Suprapubic skin (tissue), 4 donors: ENCODE results near the gene ACSM4. TPM values are rescaled to one million over a fixed set of nuclear protein-coding genes. Genes with fewer than 3 reads are reported as not detected.

Experiments used
- DNase-seq, 2 donors: peaks; one replicate each; pipeline ENCODE4 v3.0.0-alpha.2; 2019; ENCODE audit warnings: low spot score in 2 of 2
- H3K27ac ChIP-seq: fragments of 200-600 bp; sonication (generic); one replicate; pipeline ENCODE4 v1.5.1; 2019
- H3K27me3 ChIP-seq: fragments of 200-600 bp; sonication (generic); one replicate; pipeline ENCODE4 v1.5.1; 2019
- H3K36me3 ChIP-seq: fragments of 200-600 bp; sonication (generic); one replicate; pipeline ENCODE4 v1.5.1; 2019
- H3K4me1 ChIP-seq: fragments of 200-600 bp; sonication (generic); one replicate; pipeline ENCODE4 v1.5.1; 2019
- H3K4me3 ChIP-seq: fragments of 200-600 bp; sonication (generic); one replicate; pipeline ENCODE4 v1.5.1; 2019; ENCODE audit warnings: mild to moderate bottlenecking
- H3K9me3 ChIP-seq: fragments of 200-600 bp; sonication (generic); one replicate; pipeline ENCODE4 v1.5.1; 2019
- CTCF ChIP-seq, 2 donors: fragments of 200-600 bp in 1 of 2; fragments of 450-650 bp in 1 of 2; sonication (generic) in 1 of 2; IDR thresholded peaks; one replicate each; pipeline ENCODE4 v1.5.1; 2016 to 2019; ENCODE audit warnings: antibody characterized with exemption in 2 of 2, mild to moderate bottlenecking in 1 of 2, moderate library complexity in 1 of 2
- EP300 ChIP-seq: sonication (generic); formaldehyde crosslinking; IDR thresholded peaks from one replicate; pipeline ENCODE4 v1.6.1; 2017; ENCODE audit warnings: antibody characterized with exemption
- POLR2A ChIP-seq, 2 donors: fragments of 450-650 bp; IDR thresholded peaks; one replicate each; pipeline ENCODE4 v1.6.1; 2017; ENCODE audit warnings: antibody characterized with exemption in 2 of 2, mild to moderate bottlenecking in 2 of 2, moderate library complexity in 2 of 2
- POLR2AphosphoS5 ChIP-seq, 3 donors: sonication (generic); formaldehyde crosslinking; IDR thresholded peaks; one replicate each; pipeline ENCODE4 v1.6.1; 2017; ENCODE audit warnings: antibody characterized with exemption in 3 of 3
- WGBS: methylation state at CpG from one replicate; pipeline ENCODE4 v1.1.5; 2018; 5-methylcytosine and 5-hydroxymethylcytosine counted together
- total RNA-seq, 4 donors: library from RNA; depleted of rRNA; stranded (reverse); fragments of >200 nt; gene quantifications; one replicate each; pipeline ENCODE4 v1.1.0, GENCODE V29; 2016

ACSM4 gene
- total RNA-seq, 4 donors from 2014 or later = not detected

DNA sequence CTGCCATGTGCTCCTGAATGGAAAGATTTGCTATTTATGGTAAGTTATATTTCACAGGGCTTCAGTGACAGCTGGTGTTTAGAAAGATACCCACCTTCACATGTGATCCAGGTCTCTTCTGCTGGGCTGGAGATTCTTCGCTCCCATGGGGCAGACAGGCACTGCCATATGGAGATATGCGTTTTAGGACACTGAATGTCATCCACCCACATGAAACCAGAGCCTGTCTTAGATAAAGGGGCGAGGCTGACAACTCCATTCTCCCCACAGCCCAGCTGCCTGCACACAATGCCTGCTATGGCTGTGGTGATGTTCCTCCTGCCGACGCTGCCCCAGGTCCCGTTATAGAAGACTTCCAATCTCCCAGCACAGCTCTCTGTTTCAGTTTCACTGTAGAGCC, 69.4 kb downstream of the ACSM4 start:
- no peak overlapping the region for H3K4me3 ChIP-seq
- no peak for DNase-seq
- H3K4me1 ChIP-seq = no peaks in the 10 kb centered on the region
- TF ChIP-seq POLR2AphosphoS5 (IDR thresholded peaks at IDR 0.05) (no peak), POLR2A (IDR thresholded peaks at IDR 0.05) (no peak), EP300 (no peak), CTCF (IDR thresholded peaks at IDR 0.05) (no peak)
- no peaks in the 10 kb centered on the region for H3K27me3 ChIP-seq
- H3K27ac ChIP-seq = no peak overlapping the region
- H3K9me3 ChIP-seq = no peaks in the 10 kb centered on the region
- H3K36me3 ChIP-seq = no peaks in the 10 kb centered on the region
- WGBS = 63% methylated on average over 6 of the region's 6 CpGs

- 45% methylated on average over 17 of the region's 17 CpGs for WGBS
- H3K4me1 ChIP-seq = no peaks in the 10 kb centered on the region
- DNase-seq = no peak
- H3K4me3 ChIP-seq = no peak overlapping the region
- H3K36me3 ChIP-seq = no peaks in the 10 kb centered on the region
- no peak for TF ChIP-seq EP300
- TF ChIP-seq POLR2AphosphoS5 (IDR thresholded peaks at IDR 0.05) = no peak
- TF ChIP-seq POLR2A (IDR thresholded peaks at IDR 0.05) = no peak
- no peak for TF ChIP-seq CTCF (IDR thresholded peaks at IDR 0.05)
- no peak overlapping the region for H3K27ac ChIP-seq
- H3K27me3 ChIP-seq = no peaks in the 10 kb centered on the region
- no peaks in the 10 kb centered on the region for H3K9me3 ChIP-seq
Measured at GRCh38 chr12:7374423-7375144, 70.7 kb downstream of the ACSM4 start.

DNA sequence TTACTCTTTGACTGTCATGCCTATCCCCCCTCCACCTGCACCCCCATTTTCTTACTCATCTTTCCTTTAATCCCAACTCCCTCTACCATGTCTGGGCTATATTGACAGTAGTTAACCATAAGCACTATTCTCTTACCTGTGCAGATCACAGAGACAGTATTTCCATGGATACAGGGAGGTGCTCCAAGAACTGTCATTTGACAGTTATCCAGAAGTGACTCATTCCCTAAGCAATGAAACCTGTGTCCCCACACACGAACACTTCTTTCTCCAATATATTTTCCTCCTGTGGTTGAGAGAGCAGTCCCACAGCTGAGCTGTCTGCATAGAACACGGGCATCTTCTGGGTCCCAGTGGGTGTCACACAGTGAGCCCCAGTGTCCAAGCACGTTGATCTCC, 71.3 kb downstream of the ACSM4 start:
- Histone ChIP-seq H3K27me3 (no peaks in the 10 kb centered on the region), H3K36me3 (no peaks in the 10 kb centered on the region), H3K4me3 (no peak overlapping the region), H3K4me1 (no peaks in the 10 kb centered on the region), H3K27ac (no peak overlapping the region), H3K9me3 (no peaks in the 10 kb centered on the region)
- no peak for DNase-seq
- 60% methylated on average over 3 of the region's 3 CpGs for WGBS
- TF ChIP-seq EP300 (no peak), CTCF (IDR thresholded peaks at IDR 0.05) (no peak), POLR2AphosphoS5 (IDR thresholded peaks at IDR 0.05) (no peak), POLR2A (IDR thresholded peaks at IDR 0.05) (no peak)

- H3K36me3 ChIP-seq = no peaks in the 10 kb centered on the region
- H3K4me1 ChIP-seq = no peaks in the 10 kb centered on the region
- DNase-seq = no peak
- TF ChIP-seq POLR2A (IDR thresholded peaks at IDR 0.05) (no peak), EP300 (no peak), POLR2AphosphoS5 (IDR thresholded peaks at IDR 0.05) (no peak), CTCF (IDR thresholded peaks at IDR 0.05) (no peak)
- WGBS = 79% methylated on average over 1 of the region's 1 CpG
- H3K4me3 ChIP-seq = no peak overlapping the region
- H3K9me3 ChIP-seq = no peaks in the 10 kb centered on the region
- no peaks in the 10 kb centered on the region for H3K27me3 ChIP-seq
- H3K27ac ChIP-seq = no peak overlapping the region
Measured at GRCh38 chr12:7376196-7376595, 72.3 kb downstream of the ACSM4 start.

Other genes starting within 250 kb of the ACSM4 start
- gene C1S, start 243.4 kb upstream of the ACSM4 start, total RNA-seq = 10 to 100 TPM; 62.6 to 99.6 (median 65.6) TPM
- gene C1R, start 211.6 kb upstream of the ACSM4 start, total RNA-seq = 100 to 1,000 TPM in 2 of 4 donors, 10 to 100 TPM in 2; 70.2 to 166 (median 95.4) TPM
- gene C1RL, start 194.9 kb upstream of the ACSM4 start, total RNA-seq = 10 to 100 TPM; 28.5 to 50.8 (median 34.7) TPM
- 1 to 10 TPM in 1 of 4 donors, under 1 TPM in 1, not detected in 2; 0.98 to 2.1 TPM for gene RBP5, start 175.2 kb upstream of the ACSM4 start, total RNA-seq
- gene CLSTN3, start 173.7 kb upstream of the ACSM4 start, total RNA-seq = 10 to 100 TPM; 29.9 to 69.8 (median 39.1) TPM
- 10 to 100 TPM; 35.9 to 49.3 (median 41.5) TPM for gene PEX5, start 114.4 kb upstream of the ACSM4 start, total RNA-seq
- gene CD163L1, start 140.1 kb downstream of the ACSM4 start, total RNA-seq = 1 to 10 TPM in 3 of 4 donors, under 1 TPM in 1; 0.32 to 4.7 (median 2.1) TPM
- gene CD163, start 199.7 kb downstream of the ACSM4 start, total RNA-seq = 10 to 100 TPM; 12.9 to 22.0 (median 16.7) TPM